ENCODE data around the gene NME7. TPM values are rescaled to one million over a fixed set of nuclear protein-coding genes. Genes with fewer than 3 reads are reported as not detected.
"Not testable (repeated sequence)": the region's sequence is repeated elsewhere in the genome, so short reads cannot be mapped to it uniquely, and the experiment has no call there.

Gene NME7
- total RNA-seq, 1 donor from 2014 or later = 23.6 TPM

DNA sequence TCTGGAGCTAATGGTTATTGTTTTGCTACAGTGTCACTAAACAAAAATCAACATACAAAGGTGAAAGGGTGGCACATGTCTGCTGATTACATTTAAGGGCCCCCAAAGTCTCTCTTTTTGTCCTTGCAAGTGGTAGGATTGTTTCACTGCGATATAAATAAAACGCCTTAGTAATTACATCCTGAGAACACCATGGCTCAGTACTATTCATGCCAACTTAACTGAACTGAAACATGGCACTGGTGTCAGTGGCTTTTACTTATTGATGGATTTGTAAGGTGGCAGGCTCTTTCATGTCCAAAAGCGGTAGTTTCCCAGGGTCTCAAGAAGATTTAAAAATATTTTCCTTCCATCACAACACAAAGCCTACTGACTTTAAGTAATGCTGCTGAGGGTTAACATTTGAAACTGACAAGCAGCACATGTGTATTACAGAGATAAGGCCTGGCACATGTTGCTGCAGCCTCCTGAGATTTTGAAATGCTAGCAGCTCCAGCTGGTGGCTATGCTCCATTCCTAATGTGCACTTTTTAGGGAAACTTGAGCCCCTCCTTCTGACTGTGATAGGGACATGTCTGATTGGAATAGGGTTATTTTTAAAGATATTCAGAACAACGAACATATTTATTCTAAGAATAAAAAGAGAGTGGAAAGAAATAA lies 174.3 kb downstream of the NME7 start:
- intact Hi-C loops (cut with DNase I) = no loop called here
- DNase-seq (ENCODE audit: extremely low spot score in 2 of 2) = no peak
- H3K36me3 ChIP-seq = no peaks in the 10 kb centered on the region
- H3K4me3 ChIP-seq = no peak overlapping the region
- H3K27me3 ChIP-seq = no peaks in the 10 kb centered on the region
- TF ChIP-seq, protein P1, sequence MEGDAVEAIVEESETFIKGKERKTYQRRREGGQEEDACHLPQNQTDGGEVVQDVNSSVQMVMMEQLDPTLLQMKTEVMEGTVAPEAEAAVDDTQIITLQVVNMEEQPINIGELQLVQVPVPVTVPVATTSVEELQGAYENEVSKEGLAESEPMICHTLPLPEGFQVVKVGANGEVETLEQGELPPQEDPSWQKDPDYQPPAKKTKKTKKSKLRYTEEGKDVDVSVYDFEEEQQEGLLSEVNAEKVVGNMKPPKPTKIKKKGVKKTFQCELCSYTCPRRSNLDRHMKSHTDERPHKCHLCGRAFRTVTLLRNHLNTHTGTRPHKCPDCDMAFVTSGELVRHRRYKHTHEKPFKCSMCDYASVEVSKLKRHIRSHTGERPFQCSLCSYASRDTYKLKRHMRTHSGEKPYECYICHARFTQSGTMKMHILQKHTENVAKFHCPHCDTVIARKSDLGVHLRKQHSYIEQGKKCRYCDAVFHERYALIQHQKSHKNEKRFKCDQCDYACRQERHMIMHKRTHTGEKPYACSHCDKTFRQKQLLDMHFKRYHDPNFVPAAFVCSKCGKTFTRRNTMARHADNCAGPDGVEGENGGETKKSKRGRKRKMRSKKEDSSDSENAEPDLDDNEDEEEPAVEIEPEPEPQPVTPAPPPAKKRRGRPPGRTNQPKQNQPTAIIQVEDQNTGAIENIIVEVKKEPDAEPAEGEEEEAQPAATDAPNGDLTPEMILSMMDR (IDR thresholded peaks at IDR 0.05) = no peak
- TF ChIP-seq POLR2A (IDR thresholded peaks at IDR 0.05) (no peak), POLR2AphosphoS5 (IDR thresholded peaks at IDR 0.05; ENCODE audit: insufficient read depth in 1 of 2, low read depth in 1 of 2) (no peak)
- no peaks in the 10 kb centered on the region for H3K9me3 ChIP-seq
- no peak overlapping the region for H3K27ac ChIP-seq
- no peaks in the 10 kb centered on the region for H3K4me1 ChIP-seq

DNA sequence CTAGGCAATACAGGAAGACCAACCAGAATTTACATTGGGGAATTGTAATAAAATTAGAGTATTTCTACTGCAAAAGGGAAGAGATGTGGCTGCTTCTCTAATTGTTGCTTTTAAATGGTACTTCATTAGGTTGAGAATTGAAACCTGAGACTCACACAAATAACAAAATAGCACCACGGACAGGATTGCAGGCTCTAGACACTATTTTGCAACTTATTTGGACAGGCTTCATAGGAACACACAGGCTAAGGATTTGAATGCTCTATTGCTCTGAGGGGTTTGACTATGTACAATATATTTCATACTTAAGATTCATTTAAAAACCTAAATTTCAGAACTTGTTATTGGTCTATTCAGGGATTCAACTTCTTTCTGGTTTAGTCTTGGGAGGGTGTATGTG lies 181.5 kb downstream of the NME7 start:
- intact Hi-C loops (cut with DNase I) = no loop called here
- no peak for DNase-seq (ENCODE audit: extremely low spot score in 2 of 2)
- no peak for TF ChIP-seq POLR2A (IDR thresholded peaks at IDR 0.05)
- TF ChIP-seq POLR2AphosphoS5 (IDR thresholded peaks at IDR 0.05; ENCODE audit: insufficient read depth in 1 of 2, low read depth in 1 of 2) = no peak
- TF ChIP-seq, protein P1 (IDR thresholded peaks at IDR 0.05) = no peak

DNA sequence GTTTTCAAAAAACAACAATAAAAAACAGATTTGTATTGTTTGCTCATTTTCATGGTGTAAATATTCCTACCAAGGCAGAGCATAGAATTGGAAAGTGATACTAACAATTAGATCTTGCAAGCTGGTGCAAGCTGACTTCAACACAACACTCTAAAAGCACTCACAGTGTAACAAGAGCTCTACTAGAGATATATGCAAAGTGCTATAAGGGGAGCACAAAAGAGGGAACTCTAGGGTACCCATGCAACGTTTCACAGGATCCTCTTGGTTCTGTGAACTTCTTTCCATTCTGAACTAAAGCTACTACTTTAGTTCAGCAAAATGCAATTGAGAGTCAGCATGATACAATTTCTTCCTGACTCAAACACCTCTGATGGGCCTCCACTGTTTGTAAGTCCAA lies 182.8 kb downstream of the NME7 start:
- intact Hi-C loops (cut with DNase I) = no loop called here
- Histone ChIP-seq H3K27ac (no peak overlapping the region), H3K9me3 (no peaks in the 10 kb centered on the region), H3K36me3 (no peaks in the 10 kb centered on the region), H3K27me3 (no peaks in the 10 kb centered on the region), H3K4me3 (no peak overlapping the region), H3K4me1 (no peaks in the 10 kb centered on the region)
- DNase-seq (ENCODE audit: extremely low spot score in 2 of 2) = no peak
- TF ChIP-seq, protein P1 (IDR thresholded peaks at IDR 0.05) = no peak
- TF ChIP-seq POLR2AphosphoS5 (IDR thresholded peaks at IDR 0.05; ENCODE audit: insufficient read depth in 1 of 2, low read depth in 1 of 2) (no peak), POLR2A (IDR thresholded peaks at IDR 0.05) (no peak)

More for the DNA sequence above, 181.5 kb downstream of the NME7 start:
- Histone ChIP-seq H3K27me3 (no peaks in the 10 kb centered on the region), H3K4me3 (no peak overlapping the region), H3K9me3 (no peaks in the 10 kb centered on the region), H3K27ac (no peak overlapping the region), H3K36me3 (no peaks in the 10 kb centered on the region), H3K4me1 (no peaks in the 10 kb centered on the region)

DNA sequence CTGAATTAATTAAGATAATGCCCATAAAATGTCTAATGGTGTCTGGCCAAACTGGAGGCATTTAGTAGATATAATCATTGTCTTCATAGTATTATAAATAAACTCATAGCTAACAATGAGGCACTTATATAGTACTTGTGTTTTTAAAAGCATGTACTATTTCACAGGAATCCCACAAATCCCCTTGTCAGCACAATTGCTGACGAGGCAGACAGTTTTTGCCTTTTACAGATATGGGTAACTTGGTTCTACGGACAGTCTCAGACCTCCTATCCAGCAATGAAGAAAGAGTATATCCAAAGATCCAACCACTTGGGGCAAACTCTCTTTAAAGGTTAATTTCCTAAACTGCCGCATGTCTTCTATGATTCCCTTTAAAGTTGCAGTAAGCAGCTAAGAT lies 187.4 kb downstream of the NME7 start:
- Histone ChIP-seq H3K27ac (no peak overlapping the region), H3K4me3 (no peak overlapping the region), H3K36me3 (no peaks in the 10 kb centered on the region), H3K27me3 (no peaks in the 10 kb centered on the region), H3K4me1 (no peaks in the 10 kb centered on the region), H3K9me3 (no peaks in the 10 kb centered on the region)
- no peak for DNase-seq (ENCODE audit: extremely low spot score in 2 of 2)
- no peak for TF ChIP-seq POLR2A (IDR thresholded peaks at IDR 0.05)
- TF ChIP-seq POLR2AphosphoS5 (IDR thresholded peaks at IDR 0.05; ENCODE audit: insufficient read depth in 1 of 2, low read depth in 1 of 2) = no peak
- TF ChIP-seq, protein P1 (IDR thresholded peaks at IDR 0.05) = no peak
- intact Hi-C loops (cut with DNase I) = no loop called here

DNA sequence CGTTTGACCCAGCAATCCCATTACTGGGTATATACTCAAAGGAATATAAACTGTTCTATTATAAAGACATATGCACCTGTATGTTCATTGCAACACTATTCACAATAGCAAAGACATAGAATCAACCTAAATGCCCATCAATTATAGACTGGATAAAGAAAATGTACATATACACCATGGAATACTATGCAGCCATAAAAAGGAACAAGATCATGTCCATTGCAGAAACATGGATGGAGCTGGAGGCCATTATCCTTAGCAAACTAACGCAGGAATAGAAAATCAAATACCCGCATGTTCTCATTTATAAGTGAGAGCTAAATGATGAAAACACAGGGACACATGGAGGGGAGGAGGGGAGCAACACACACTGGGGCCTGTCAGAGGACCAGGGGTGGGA lies 188.2 kb downstream of the NME7 start:
- DNase-seq (ENCODE audit: extremely low spot score in 2 of 2); H3K9me3 ChIP-seq; H3K4me1 ChIP-seq; H3K36me3 ChIP-seq; H3K27ac ChIP-seq; H3K4me3 ChIP-seq; H3K27me3 ChIP-seq: not testable (repeated sequence)
- intact Hi-C loops (cut with DNase I) = loop anchor here (2.0 kb wide), 1 partner anchor 899 kb away; the partner anchor contains the start of gene TBX19

Data from vagina (tissue), 2 donors.